ENCODE data around the gene IFT22. TPM values are rescaled to one million over a fixed set of nuclear protein-coding genes. Genes with fewer than 3 reads are reported as not detected.
"Not testable (repeated sequence)": the region's sequence is repeated elsewhere in the genome, so short reads cannot be mapped to it uniquely, and the experiment has no call there.

Gene IFT22
- total and polyA plus RNA-seq, 2 of the 4 experiments (the other 2 are of a cell fraction), result 29.3 to 34.1 TPM

DNA sequence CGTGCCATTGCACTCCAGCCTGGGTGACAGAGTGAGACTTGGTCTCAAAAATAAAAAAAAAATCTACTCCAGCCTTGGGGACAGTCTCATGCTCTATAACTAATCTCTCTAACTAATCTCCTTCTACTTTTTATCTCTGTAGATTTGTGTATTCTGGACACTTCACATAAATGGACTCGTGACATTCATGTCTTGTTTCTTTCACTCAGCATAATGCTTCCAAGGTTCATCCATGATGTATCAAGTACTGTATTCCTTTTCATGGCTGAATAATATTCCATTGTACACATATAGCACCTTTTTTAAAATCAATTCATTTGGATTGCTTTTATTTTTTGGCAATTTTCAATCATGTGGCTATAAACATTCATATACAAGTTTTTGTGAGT lies 31.3 kb upstream of the IFT22 start:
- no peak overlapping the region for H3K23ac ChIP-seq (ENCODE audit: low read depth, low read length)
- no peaks in the 10 kb centered on the region for H3K9me1 ChIP-seq (ENCODE audit: insufficient read depth, low read length)
- H3K36me3 ChIP-seq (ENCODE audit: control insufficient read depth, insufficient read depth, low read length), result no peaks in the 10 kb centered on the region
- H3K4me2 ChIP-seq (ENCODE audit: low read depth, low read length), result no peak overlapping the region
- CTCF ChIA-PET, result no interaction called here
- TF ChIP-seq CHD1 (IDR thresholded peaks at IDR 0.05; ENCODE audit: low read depth, low read length) (no peak), RCOR1 (IDR thresholded peaks at IDR 0.05; ENCODE audit: insufficient replicate concordance, low read length) (no peak), SMC3 (IDR thresholded peaks at IDR 0.05; ENCODE audit: low read depth, low read length) (no peak), RFX5 (IDR thresholded peaks at IDR 0.05; ENCODE audit: low read depth, low read length) (no peak)
- TF ChIP-seq, protein P1, sequence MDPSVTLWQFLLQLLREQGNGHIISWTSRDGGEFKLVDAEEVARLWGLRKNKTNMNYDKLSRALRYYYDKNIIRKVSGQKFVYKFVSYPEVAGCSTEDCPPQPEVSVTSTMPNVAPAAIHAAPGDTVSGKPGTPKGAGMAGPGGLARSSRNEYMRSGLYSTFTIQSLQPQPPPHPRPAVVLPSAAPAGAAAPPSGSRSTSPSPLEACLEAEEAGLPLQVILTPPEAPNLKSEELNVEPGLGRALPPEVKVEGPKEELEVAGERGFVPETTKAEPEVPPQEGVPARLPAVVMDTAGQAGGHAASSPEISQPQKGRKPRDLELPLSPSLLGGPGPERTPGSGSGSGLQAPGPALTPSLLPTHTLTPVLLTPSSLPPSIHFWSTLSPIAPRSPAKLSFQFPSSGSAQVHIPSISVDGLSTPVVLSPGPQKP (IDR thresholded peaks at IDR 0.05; ENCODE audit: borderline replicate concordance, low read depth, low read length), result no peak
- no peak overlapping the region for H3K14ac ChIP-seq (replicated peaks; ENCODE audit: low read depth, low read length)
- no peaks in the 10 kb centered on the region for H4K20me1 ChIP-seq (ENCODE audit: insufficient read depth, low read length)
- no TSS peak for BruUV-seq (replicated peaks)
- no peak overlapping the region for H2AK5ac ChIP-seq (ENCODE audit: low read depth, low read length)
- H2BK20ac ChIP-seq (ENCODE audit: low read depth, low read length), result no peak overlapping the region
- no CpG with 5 or more reads among the region's 2 CpGs for WGBS, 2 experiments (ENCODE audit: extremely low coverage in 2 of 2, insufficient read length in 1 of 2)
- dilution Hi-C loops (cut with HindIII; ENCODE audit: low sequenced_read_pairs, unreplicated experiment), result no loop called here
- DNase-seq (no peak), ATAC-seq (ENCODE audit: low read depth) (no peak)
- H2AK9ac ChIP-seq (replicated peaks; ENCODE audit: low read depth, low read length, poor library complexity), result no peak overlapping the region
- no peak overlapping the region for H2BK120ac ChIP-seq (ENCODE audit: low read depth, low read length)
- H3K9ac ChIP-seq (ENCODE audit: low read depth, low read length), result no peak overlapping the region
- no peak overlapping the region for H3K56ac ChIP-seq (ENCODE audit: extremely low read depth, insufficient read depth, low read length)
- POLR2A ChIA-PET (ENCODE audit: unreplicated experiment), result no interaction called here
- H3K4me1 ChIP-seq (ENCODE audit: control insufficient read depth, insufficient read depth, low read length), result peaks cover 2% of the 10 kb centered on the region; the same call in 1 of the 2 replicates
- intact Hi-C loops (cut with micrococcal nuclease), result no loop called here
- H3K4me3 ChIP-seq (ENCODE audit: insufficient read depth, low read depth, low read length), result no peak overlapping the region
- H4K91ac ChIP-seq (ENCODE audit: insufficient read depth, low read depth, low read length), result no peak overlapping the region
- no peak overlapping the region for H2AFZ ChIP-seq (replicated peaks; ENCODE audit: low read length, poor library complexity)
- H2BK5ac ChIP-seq (ENCODE audit: low read depth, low read length, poor library complexity, severe bottlenecking), result no peak overlapping the region
- no peak overlapping the region for H3K4ac ChIP-seq (ENCODE audit: low read depth, low read length)
- in situ Hi-C loops (cut with MboI; ENCODE audit: low sequenced_read_pairs), result loop anchor here (25.0 kb wide), 1 partner anchor 909 kb away; no protein-coding TSS in a partner anchor
- H3K18ac ChIP-seq (ENCODE audit: low read depth, low read length), result no peak overlapping the region
- H4K5ac ChIP-seq (ENCODE audit: low read depth, low read length), result no peak overlapping the region
- peaks cover 17% of the 10 kb centered on the region for H3K27me3 ChIP-seq (ENCODE audit: control insufficient read depth, insufficient read depth, low read length)
- H3K79me1 ChIP-seq (ENCODE audit: low read depth in 1 of 2, low read length in 2 of 2), result no peaks in the 10 kb centered on the region
- no peaks in the 10 kb centered on the region for H3K9me3 ChIP-seq (ENCODE audit: control insufficient read depth, insufficient read depth, low read length)
- no peak overlapping the region for H4K8ac ChIP-seq (ENCODE audit: low read depth in 2 of 2, low read length in 2 of 2)
- no peak overlapping the region for H2BK15ac ChIP-seq (ENCODE audit: low read depth, low read length)
- no peak overlapping the region for H3K27ac ChIP-seq (ENCODE audit: insufficient read depth, low read length)

DNA sequence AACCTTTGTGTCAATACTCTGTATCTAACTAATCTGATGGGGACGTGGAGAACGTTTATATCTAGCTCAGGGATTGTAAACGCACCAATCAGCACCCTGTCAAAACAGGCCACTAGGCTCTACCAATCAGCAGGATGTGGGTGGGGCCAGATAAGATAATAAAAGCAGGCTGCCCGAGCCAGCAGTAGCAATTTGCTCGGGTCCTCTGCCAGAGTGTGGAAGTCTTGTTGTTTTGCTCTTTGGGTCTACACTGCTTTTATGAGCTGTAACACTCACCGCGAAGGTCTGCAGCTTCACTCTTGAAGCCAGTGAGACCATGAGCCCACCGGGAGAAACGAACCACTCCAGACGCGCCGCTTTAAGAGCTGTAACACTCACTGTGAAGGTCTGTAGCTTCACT lies 27.7 kb upstream of the IFT22 start:
- in situ Hi-C loops (cut with MboI; ENCODE audit: low sequenced_read_pairs); intact Hi-C loops (cut with micrococcal nuclease): not testable (repeated sequence)

More for the DNA sequence above, 27.7 kb upstream of the IFT22 start:
- ATAC-seq (ENCODE audit: low read depth); H2AK9ac ChIP-seq (replicated peaks; ENCODE audit: low read depth, low read length, poor library complexity); H2BK120ac ChIP-seq (ENCODE audit: low read depth, low read length); H3K4me1 ChIP-seq (ENCODE audit: control insufficient read depth, insufficient read depth, low read length); H2BK5ac ChIP-seq (ENCODE audit: low read depth, low read length, poor library complexity, severe bottlenecking); H4K5ac ChIP-seq (ENCODE audit: low read depth, low read length); H2AK5ac ChIP-seq (ENCODE audit: low read depth, low read length); H2AFZ ChIP-seq (replicated peaks; ENCODE audit: low read length, poor library complexity); dilution Hi-C loops (cut with HindIII; ENCODE audit: low sequenced_read_pairs, unreplicated experiment); H3K56ac ChIP-seq (ENCODE audit: extremely low read depth, insufficient read depth, low read length); H3K9me1 ChIP-seq (ENCODE audit: insufficient read depth, low read length); H3K4ac ChIP-seq (ENCODE audit: low read depth, low read length); H4K8ac ChIP-seq (ENCODE audit: low read depth in 2 of 2, low read length in 2 of 2); H3K79me1 ChIP-seq (ENCODE audit: low read depth in 1 of 2, low read length in 2 of 2); H3K18ac ChIP-seq (ENCODE audit: low read depth, low read length); POLR2A ChIA-PET (ENCODE audit: unreplicated experiment); H2BK15ac ChIP-seq (ENCODE audit: low read depth, low read length); H3K4me2 ChIP-seq (ENCODE audit: low read depth, low read length); H3K4me3 ChIP-seq (ENCODE audit: insufficient read depth, low read depth, low read length); H3K9ac ChIP-seq (ENCODE audit: low read depth, low read length); H3K9me3 ChIP-seq (ENCODE audit: control insufficient read depth, insufficient read depth, low read length); H3K23ac ChIP-seq (ENCODE audit: low read depth, low read length); H3K27ac ChIP-seq (ENCODE audit: insufficient read depth, low read length); H2BK20ac ChIP-seq (ENCODE audit: low read depth, low read length); H4K20me1 ChIP-seq (ENCODE audit: insufficient read depth, low read length); H3K27me3 ChIP-seq (ENCODE audit: control insufficient read depth, insufficient read depth, low read length); H3K14ac ChIP-seq (replicated peaks; ENCODE audit: low read depth, low read length); CTCF ChIA-PET; H4K91ac ChIP-seq (ENCODE audit: insufficient read depth, low read depth, low read length); H3K36me3 ChIP-seq (ENCODE audit: control insufficient read depth, insufficient read depth, low read length); DNase-seq; BruUV-seq (replicated peaks): not testable (repeated sequence)
- WGBS, 2 experiments (ENCODE audit: extremely low coverage in 2 of 2, insufficient read length in 1 of 2), result 89% methylated on average over 3 of the region's 12 CpGs; no CpG with 5 or more reads in 1 of the 2 experiments
